OCI-LY7 (cell line): ENCODE results near the gene ITGB6. TPM values are rescaled to one million over a fixed set of nuclear protein-coding genes. Genes with fewer than 3 reads are reported as not detected.

ENCODE experiments used
- BruUV-seq: library from RNA; stranded (reverse); fragments of 400-500 nt; replicated peaks from 2 replicates; lab custom pipeline; 2021; lab: Mats Ljungman, UMichigan
- CTCF ChIA-PET: fragments of 300-600 bp; sonication (Branson Sonifier 250); formaldehyde crosslinking; loops from one replicate; lab custom pipeline; 2022; ENCODE audit warnings: antibody characterized with exemption; ENCODE audit not compliant: unreplicated experiment; lab: Charles Lee
- POLR2A ChIA-PET: fragments of 300-600 bp; sonication (Branson Sonifier 250); formaldehyde crosslinking; loops from one replicate; lab custom pipeline; 2022; ENCODE audit warnings: antibody characterized with exemption; lab: Charles Lee
- DNase-seq: peaks from one replicate; pipeline ENCODE4 v3.0.0-alpha.2; 2015; ENCODE audit warnings: low spot score
- H2AFZ ChIP-seq: fragments of 200-600 bp; sonication (generic), shearing (Covaris generic); 2 replicates; pipeline ENCODE4 v1.6.1; 2014; ENCODE audit warnings: mild to moderate bottlenecking, antibody characterized with exemption, low read length, moderate library complexity
- H3K27ac ChIP-seq: fragments of 200-600 bp; sonication (generic); 2 replicates; pipeline ENCODE4 v1.5.1; 2014; ENCODE audit warnings: mixed run types, low read depth, mild to moderate bottlenecking, moderate library complexity, low read length, inconsistent platforms; ENCODE audit not compliant: poor library complexity, severe bottlenecking
- H3K36me3 ChIP-seq: fragments of 200-600 bp; sonication (generic); 2 replicates; pipeline ENCODE4 v1.6.1; 2014; ENCODE audit warnings: mild to moderate bottlenecking, antibody characterized with exemption, low read length, moderate library complexity, mixed read lengths; ENCODE audit not compliant: insufficient read depth
- H3K4me1 ChIP-seq: fragments of 200-600 bp; sonication (generic); 2 replicates; pipeline ENCODE4 v1.5.1; 2014; ENCODE audit warnings: mild to moderate bottlenecking, low read length; ENCODE audit not compliant: insufficient read depth, poor library complexity, severe bottlenecking
- H3K4me2 ChIP-seq: fragments of 200-600 bp; sonication (generic); 2 replicates; pipeline ENCODE4 v1.6.1; 2014; ENCODE audit warnings: mild to moderate bottlenecking, low read length
- H3K4me3 ChIP-seq: fragments of 200-600 bp; sonication (generic); 2 replicates; pipeline ENCODE4 v1.5.1; 2014; ENCODE audit warnings: mild to moderate bottlenecking, low read depth, low read length; ENCODE audit not compliant: poor library complexity, severe bottlenecking
- H3K79me2 ChIP-seq: fragments of 200-600 bp; sonication (generic); 2 replicates; pipeline ENCODE4 v1.6.1; 2016; ENCODE audit warnings: low read depth, mild to moderate bottlenecking, low read length, moderate library complexity, mixed read lengths; ENCODE audit not compliant: insufficient read depth
- H3K9me2 ChIP-seq: fragments of 200-600 bp; sonication (generic); 2 replicates; pipeline ENCODE4 v1.6.1; 2016; ENCODE audit warnings: mild to moderate bottlenecking, low read length, mixed read lengths; ENCODE audit not compliant: insufficient read depth
- H3K9me3 ChIP-seq: fragments of 200-600 bp; sonication (generic); 2 replicates; pipeline ENCODE4 v1.6.1; 2014; ENCODE audit warnings: mild to moderate bottlenecking, mixed run types, low read length, mixed read lengths
- H4K20me1 ChIP-seq: fragments of 200-600 bp; sonication (generic); 2 replicates; pipeline ENCODE4 v1.6.1; 2014; ENCODE audit warnings: mild to moderate bottlenecking, antibody characterized with exemption, low read length, moderate library complexity, mixed read lengths; ENCODE audit not compliant: insufficient read depth
- EZH2phosphoT487 ChIP-seq: fragments of 200-600 bp; sonication (generic); IDR thresholded peaks from 2 replicates; pipeline ENCODE4 v1.6.1; 2018; ENCODE audit warnings: low read depth, borderline replicate concordance, mild to moderate bottlenecking, mixed run types, antibody characterized with exemption, low read length, moderate library complexity, mixed read lengths
- intact Hi-C: fragments of 100-400 bp; cut with micrococcal nuclease; formaldehyde crosslinking; loops from one replicate; pipeline ENCODE4 v1.10.0; 2022; ENCODE audit not compliant: unreplicated experiment
- total RNA-seq, 2 experiments: library from RNA; depleted of rRNA in 1 of 2; stranded (reverse); fragments of >200 nt in 1 of 2; shearing (Covaris generic) in 1 of 2; gene quantifications; 2 replicates each; pipeline ENCODE4 v1.2.3, GENCODE V29; 2014 to 2022
- TF ChIP-seq, protein P1 (sequence below): fragments of 200-600 bp; sonication (generic); conservative IDR thresholded peaks from 2 replicates; pipeline ENCODE4 v1.5.1; 2014; ENCODE audit warnings: mild to moderate bottlenecking, antibody characterized with exemption, low read length, moderate library complexity, mixed read lengths

ITGB6 gene
- total RNA-seq, 2 experiments from 2014 or later: not detected

GRCh38 chr2:160061533-160061932 lies 138.5 kb downstream of the ITGB6 start:
- no peak for TF ChIP-seq EZH2phosphoT487
- Histone ChIP-seq H3K9me2 (no peaks in the 10 kb centered on the region), H3K36me3 (no peaks in the 10 kb centered on the region), H2AFZ (no peak overlapping the region), H3K27ac (no peak overlapping the region), H3K4me2 (no peak overlapping the region), H3K4me3 (no peak overlapping the region), H4K20me1 (no peaks in the 10 kb centered on the region), H3K79me2 (no peaks in the 10 kb centered on the region), H3K4me1 (no peaks in the 10 kb centered on the region), H3K9me3 (no peaks in the 10 kb centered on the region)
- no peak for DNase-seq
- ChIA-PET POLR2A (no interaction called here), CTCF (no interaction called here)
- intact Hi-C loops: no loop called here
- BruUV-seq: no TSS peak

DNA sequence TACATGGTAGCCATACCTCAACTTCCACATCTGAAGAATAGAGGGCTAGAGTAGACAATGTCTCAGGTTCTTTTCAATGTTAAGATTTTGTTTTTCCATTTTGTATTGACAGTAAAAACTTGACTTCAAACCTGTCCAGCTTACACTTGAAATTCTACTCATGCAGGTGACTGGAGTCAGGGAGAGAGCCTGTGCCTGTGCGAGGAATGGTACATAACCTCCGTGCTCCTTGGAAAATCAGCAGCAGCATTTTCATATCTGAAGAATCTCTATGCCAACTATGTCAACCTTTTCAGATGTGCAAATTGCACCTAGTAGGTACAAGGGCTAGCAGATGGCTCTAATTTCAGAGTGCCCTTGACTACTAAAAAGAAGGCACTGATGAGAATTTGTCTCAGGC lies 139.8 kb downstream of the ITGB6 start:
- Histone ChIP-seq H3K9me3 (no peaks in the 10 kb centered on the region), H3K79me2 (no peaks in the 10 kb centered on the region), H2AFZ (no peak overlapping the region), H4K20me1 (no peaks in the 10 kb centered on the region), H3K4me1 (no peaks in the 10 kb centered on the region), H3K4me2 (no peak overlapping the region), H3K27ac (no peak overlapping the region), H3K4me3 (no peak overlapping the region), H3K36me3 (no peaks in the 10 kb centered on the region), H3K9me2 (no peaks in the 10 kb centered on the region)
- no peak for DNase-seq
- BruUV-seq: no TSS peak
- TF ChIP-seq EZH2phosphoT487: no peak
- ChIA-PET CTCF (no interaction called here), POLR2A (no interaction called here)
- intact Hi-C loops: no loop called here

DNA sequence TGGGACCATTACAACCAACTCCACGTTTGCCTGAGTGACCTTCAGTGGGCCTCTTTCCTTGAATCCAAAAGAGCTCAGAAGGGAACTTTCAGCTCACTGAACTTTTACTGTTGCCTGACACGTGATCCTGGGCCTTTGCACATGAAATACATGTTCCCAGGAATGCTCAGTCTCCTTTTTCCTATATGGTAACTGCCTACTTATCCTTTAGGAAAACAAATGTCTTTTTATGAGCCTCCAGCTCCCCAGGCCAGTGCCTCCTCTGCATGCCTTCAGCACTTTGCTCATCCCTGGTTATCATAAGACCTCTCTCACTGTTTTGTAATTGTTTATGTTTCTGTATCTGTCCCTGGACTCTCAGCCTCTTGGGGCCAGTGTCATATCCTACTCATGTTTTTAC lies 142.7 kb downstream of the ITGB6 start:
- no peak overlapping the region for H3K4me2 ChIP-seq
- DNase-seq: no peak
- no peak overlapping the region for H3K4me3 ChIP-seq
- no peaks in the 10 kb centered on the region for H3K79me2 ChIP-seq
- TF ChIP-seq, protein P1, sequence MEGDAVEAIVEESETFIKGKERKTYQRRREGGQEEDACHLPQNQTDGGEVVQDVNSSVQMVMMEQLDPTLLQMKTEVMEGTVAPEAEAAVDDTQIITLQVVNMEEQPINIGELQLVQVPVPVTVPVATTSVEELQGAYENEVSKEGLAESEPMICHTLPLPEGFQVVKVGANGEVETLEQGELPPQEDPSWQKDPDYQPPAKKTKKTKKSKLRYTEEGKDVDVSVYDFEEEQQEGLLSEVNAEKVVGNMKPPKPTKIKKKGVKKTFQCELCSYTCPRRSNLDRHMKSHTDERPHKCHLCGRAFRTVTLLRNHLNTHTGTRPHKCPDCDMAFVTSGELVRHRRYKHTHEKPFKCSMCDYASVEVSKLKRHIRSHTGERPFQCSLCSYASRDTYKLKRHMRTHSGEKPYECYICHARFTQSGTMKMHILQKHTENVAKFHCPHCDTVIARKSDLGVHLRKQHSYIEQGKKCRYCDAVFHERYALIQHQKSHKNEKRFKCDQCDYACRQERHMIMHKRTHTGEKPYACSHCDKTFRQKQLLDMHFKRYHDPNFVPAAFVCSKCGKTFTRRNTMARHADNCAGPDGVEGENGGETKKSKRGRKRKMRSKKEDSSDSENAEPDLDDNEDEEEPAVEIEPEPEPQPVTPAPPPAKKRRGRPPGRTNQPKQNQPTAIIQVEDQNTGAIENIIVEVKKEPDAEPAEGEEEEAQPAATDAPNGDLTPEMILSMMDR: no peak
- TF ChIP-seq EZH2phosphoT487: no peak
- no peak overlapping the region for H2AFZ ChIP-seq
- H3K9me3 ChIP-seq: no peaks in the 10 kb centered on the region
- H3K4me1 ChIP-seq: no peaks in the 10 kb centered on the region
- H3K27ac ChIP-seq: no peak overlapping the region
- H3K9me2 ChIP-seq: no peaks in the 10 kb centered on the region
- no TSS peak for BruUV-seq
- intact Hi-C loops: no loop called here
- H3K36me3 ChIP-seq: no peaks in the 10 kb centered on the region
- H4K20me1 ChIP-seq: no peaks in the 10 kb centered on the region
- ChIA-PET POLR2A (interaction anchor here (0.6 kb wide), 2 partner anchors 19 to 760 kb away, joined by 3 read pairs; no protein-coding TSS in a partner anchor), CTCF (no interaction called here)

GRCh38 chr2:160055726-160056108 lies 144.4 kb downstream of the ITGB6 start:
- no peaks in the 10 kb centered on the region for H3K4me1 ChIP-seq
- no peaks in the 10 kb centered on the region for H3K9me3 ChIP-seq
- intact Hi-C loops: no loop called here
- no peak overlapping the region for H3K27ac ChIP-seq
- no peaks in the 10 kb centered on the region for H3K9me2 ChIP-seq
- no peak for DNase-seq
- TF ChIP-seq EZH2phosphoT487: no peak
- TF ChIP-seq, protein P1: no peak
- H3K79me2 ChIP-seq: no peaks in the 10 kb centered on the region
- H3K4me2 ChIP-seq: no peak overlapping the region
- no peaks in the 10 kb centered on the region for H3K36me3 ChIP-seq
- H4K20me1 ChIP-seq: no peaks in the 10 kb centered on the region
- BruUV-seq: no TSS peak
- ChIA-PET CTCF (no interaction called here), POLR2A (interaction anchor here (0.8 to 1.0 kb wide), 2 partner anchors 9 to 21 kb away, joined by 3 to 4 read pairs; no protein-coding TSS in a partner anchor)
- H3K4me3 ChIP-seq: no peak overlapping the region
- no peak overlapping the region for H2AFZ ChIP-seq
